A549 (cell line): ENCODE results near the gene GSG1L. TPM values are rescaled to one million over a fixed set of nuclear protein-coding genes. Genes with fewer than 3 reads are reported as not detected.

ENCODE experiments used
- ATAC-seq, 2 experiments: fragments of 200-7000 bp in 1 of 2; fragments of >200 bp in 1 of 2; cut with Nextera tagmentation in 1 of 2; cut with Tn5 transposase in 1 of 2; 3 replicates each; pipeline versions ENCODE4 v1.8.0 to v1.9.1; 2018 to 2020; ENCODE audit warnings: mild to moderate bottlenecking in 1 of 2, moderate library complexity in 1 of 2
- CTCF ChIA-PET: fragments of 300-600 bp; sonication (Branson Sonifier 250); formaldehyde crosslinking; extraction: SDS; loops from one replicate; lab custom pipeline; 2021; ENCODE audit warnings: antibody characterized with exemption, inconsistent platforms; lab: Yijun Ruan, JAX
- POLR2A ChIA-PET: fragments of 350-600 bp; formaldehyde crosslinking; extraction: SDS; loops from one replicate; lab custom pipeline; 2021; ENCODE audit warnings: antibody characterized with exemption, inconsistent platforms; lab: Yijun Ruan, JAX
- DNase-seq, 2 experiments: peaks; one replicate each; pipeline versions ENCODE4 v3.0.0 to v3.0.0-alpha.2; 2011 to 2016; ENCODE audit warnings: low read depth in 1 of 2, low spot score in 1 of 2
- FAIRE-seq: peaks from 2 replicates; lab custom pipeline; 2011; peaks lifted over from hg19 to GRCh38; lab: Jason Lieb, UNC
- H3K27ac ChIP-seq, 2 experiments: fragments of >200 bp; sonication (Bioruptor Twin); formaldehyde crosslinking; 3 replicates each; pipeline ENCODE4 v1.5.1; 2016 to 2017
- H3K4me1 ChIP-seq: fragments of >200 bp; sonication (Bioruptor Twin); formaldehyde crosslinking; 3 replicates; pipeline ENCODE4 v1.6.1; 2016
- H3K4me2 ChIP-seq: fragments of >200 bp; sonication (Bioruptor Twin); formaldehyde crosslinking; 3 replicates; pipeline ENCODE4 v1.6.1; 2016
- H3K4me3 ChIP-seq: fragments of >200 bp; sonication (Bioruptor Twin); formaldehyde crosslinking; 3 replicates; pipeline ENCODE4 v1.5.1; 2016
- H3K9me3 ChIP-seq: fragments of >200 bp; sonication (Bioruptor Twin); formaldehyde crosslinking; 3 replicates; pipeline ENCODE4 v1.6.1; 2016
- CBX8 ChIP-seq: fragments of 200-600 bp; sonication (generic); IDR thresholded peaks from 2 replicates; pipeline ENCODE4 v1.6.1; 2016
- CHD4 ChIP-seq: fragments of 200-600 bp; sonication (generic); IDR thresholded peaks from 2 replicates; pipeline ENCODE4 v1.6.1; 2016; ENCODE audit warnings: antibody characterized with exemption, mild to moderate bottlenecking, borderline replicate concordance
- EHF ChIP-seq: fragments of 250-450 bp; sonication (Bioruptor Pico); IDR thresholded peaks from 2 replicates; pipeline ENCODE4 v1.5.0; 2020; ENCODE audit warnings: mild to moderate bottlenecking
- EHMT2 ChIP-seq: fragments of 200-600 bp; sonication (generic); IDR thresholded peaks from 2 replicates; pipeline ENCODE4 v1.6.1; 2016; ENCODE audit warnings: antibody characterized with exemption, low read depth, mild to moderate bottlenecking, moderate library complexity
- ELK1 ChIP-seq: fragments of 150-350 bp; IDR thresholded peaks from 2 replicates; pipeline ENCODE4 v1.6.1; 2014; ENCODE audit warnings: low read depth, mild to moderate bottlenecking, low read length
- ESRRA ChIP-seq: fragments of 150-350 bp; IDR thresholded peaks from 2 replicates; pipeline ENCODE4 v1.6.1; 2014; ENCODE audit warnings: mild to moderate bottlenecking, low read length, borderline replicate concordance
- HES2 ChIP-seq: fragments of >200 bp; sonication (Bioruptor Twin); formaldehyde crosslinking; IDR thresholded peaks from 2 replicates; pipeline ENCODE4 v1.6.1; 2016
- JUNB ChIP-seq: fragments of >200 bp; sonication (Bioruptor Twin); formaldehyde crosslinking; IDR thresholded peaks from 2 replicates; pipeline ENCODE4 v1.6.1; 2016
- KDM5A ChIP-seq: fragments of 200-600 bp; sonication (generic); IDR thresholded peaks from 2 replicates; pipeline ENCODE4 v1.6.1; 2016; ENCODE audit warnings: antibody characterized with exemption, mild to moderate bottlenecking
- MAX ChIP-seq: IDR thresholded peaks from 2 replicates; pipeline ENCODE4 v1.6.1; 2012
- MAZ ChIP-seq: fragments of 150-350 bp; IDR thresholded peaks from 2 replicates; pipeline ENCODE4 v1.6.1; 2014; ENCODE audit warnings: antibody characterized with exemption, low read depth, low read length, borderline replicate concordance
- NFE2L2 ChIP-seq: fragments of 150-350 bp; conservative IDR thresholded peaks from 2 replicates; pipeline ENCODE4 v1.6.1; 2014; ENCODE audit warnings: low read length
- NPAS2 ChIP-seq: fragments of 250-450 bp; sonication (Bioruptor Pico); IDR thresholded peaks from 2 replicates; pipeline ENCODE4 v1.8.0; 2022; ENCODE audit warnings: mild to moderate bottlenecking, moderate library complexity, borderline replicate concordance
- POLR2A ChIP-seq: IDR thresholded peaks from 2 replicates; pipeline ENCODE4 v1.6.1; 2012; ENCODE audit warnings: mild to moderate bottlenecking, low read length
- RAD21 ChIP-seq, 2 experiments: fragments of >200 bp in 1 of 2; sonication (Bioruptor Twin) in 1 of 2; formaldehyde crosslinking in 1 of 2; IDR thresholded peaks in 1 of 2; conservative IDR thresholded peaks in 1 of 2; 2 replicates in 1 of 2; 3 replicates in 1 of 2; pipeline ENCODE4 v1.6.1; 2012 to 2018; ENCODE audit warnings: inconsistent platforms in 1 of 2
- RARB ChIP-seq: fragments of 250-450 bp; sonication (Bioruptor Pico); IDR thresholded peaks from 2 replicates; pipeline ENCODE4 v1.8.0; 2021; ENCODE audit warnings: mild to moderate bottlenecking, moderate library complexity
- RCOR1 ChIP-seq: fragments of 150-350 bp; IDR thresholded peaks from 2 replicates; pipeline ENCODE4 v1.6.1; 2014; ENCODE audit warnings: antibody characterized with exemption, low read length, low read depth
- RNF2 ChIP-seq: fragments of 200-600 bp; sonication (generic); IDR thresholded peaks from 2 replicates; pipeline ENCODE4 v1.6.1; 2016; ENCODE audit warnings: low read depth, mild to moderate bottlenecking, antibody characterized with exemption, moderate library complexity, borderline replicate concordance
- SMC3 ChIP-seq: fragments of >200 bp; sonication (Bioruptor Twin); formaldehyde crosslinking; IDR thresholded peaks from 3 replicates; pipeline ENCODE4 v1.6.1; 2018; ENCODE audit warnings: inconsistent platforms
- TFCP2L1 ChIP-seq: fragments of 250-450 bp; sonication (Bioruptor Pico); IDR thresholded peaks from 2 replicates; pipeline ENCODE4 v1.5.0; 2021; ENCODE audit warnings: mild to moderate bottlenecking
- TP53 ChIP-seq: fragments of 250-450 bp; sonication (Bioruptor Pico); IDR thresholded peaks from 2 replicates; pipeline ENCODE4 v1.5.0; 2021; ENCODE audit warnings: mild to moderate bottlenecking, moderate library complexity
- USF2 ChIP-seq: fragments of 450-650 bp; IDR thresholded peaks from 2 replicates; pipeline ENCODE4 v1.6.1; 2014; ENCODE audit warnings: antibody characterized with exemption
- ZFP36 ChIP-seq: fragments of 450-650 bp; IDR thresholded peaks from 2 replicates; pipeline ENCODE4 v1.6.1; 2014; ENCODE audit warnings: borderline replicate concordance; ENCODE audit not compliant: partially characterized antibody
- ZNF302 ChIP-seq: fragments of 250-450 bp; sonication (Bioruptor Pico); IDR thresholded peaks from 2 replicates; pipeline ENCODE4 v1.9.0; 2021; ENCODE audit warnings: inconsistent platforms, mild to moderate bottlenecking, moderate library complexity
- ZSCAN20 ChIP-seq: fragments of 250-450 bp; sonication (Bioruptor Pico); IDR thresholded peaks from 2 replicates; pipeline ENCODE4 v1.8.0; 2022; ENCODE audit warnings: mild to moderate bottlenecking, moderate library complexity
- WGBS: methylation state at CpG from one replicate; pipeline ENCODE4 v1.1.6; 2017; ENCODE audit errors: missing lambda C conversion rate; 5-methylcytosine and 5-hydroxymethylcytosine counted together
- polyA plus RNA-seq, 4 experiments: library from polyadenylated mRNA; depleted of rRNA in 3 of 4; stranded (reverse); fragments of >200 nt; fragmentation: RNase III in 1 of 4; extraction: RNeasy Plus Mini Kit Qiagen cat#74134 plus additional on column Dnase treatment in 1 of 4; gene quantifications; 2 replicates in 3 of 4; 3 replicates in 1 of 4; pipeline ENCODE4 v1.2.3, GENCODE V29; 2011 to 2017

GSG1L gene
- polyA plus RNA-seq, 2 of the 4 experiments (the other 2 are of a cell fraction): not detected

- ChIA-PET CTCF (no interaction called here), POLR2A (no interaction called here)
- WGBS: 48% methylated on average over 10 of the region's 10 CpGs
- DNase-seq: no peak
- no peak overlapping the region for H3K4me3 ChIP-seq
- no peak for ATAC-seq
- TF ChIP-seq SMC3: no peak
- no peak for TF ChIP-seq ESRRA
- TF ChIP-seq ZFP36: no peak
- no peak for TF ChIP-seq RAD21 (conservative IDR thresholded peaks at IDR 0.05 in 1 of 2, IDR thresholded peaks at IDR 0.05 in 1 of 2)
- no peak for TF ChIP-seq RCOR1
- no peak for TF ChIP-seq NFE2L2
- no peak for TF ChIP-seq USF2
- no peak for TF ChIP-seq MAZ
- no peak for TF ChIP-seq RNF2
- no peaks in the 10 kb centered on the region for H3K4me1 ChIP-seq
- H3K4me2 ChIP-seq: no peak overlapping the region
- FAIRE-seq: no peak
- H3K9me3 ChIP-seq: no peaks in the 10 kb centered on the region
- no peak overlapping the region for H3K27ac ChIP-seq
These were observed 242.7 kb downstream of the GSG1L start for GRCh38 chr16:27820646-27821345.

GRCh38 chr16:27819881-27820610 lies 243.5 kb downstream of the GSG1L start:
- TF ChIP-seq RCOR1 (no peak), JUNB (no peak), EHMT2 (no peak), POLR2A (no peak), NPAS2 (CRISPR knock-in tag) (no peak), TFCP2L1 (no peak), ZSCAN20 (CRISPR knock-in tag) (no peak), HES2 (no peak), ELK1 (no peak), CHD4 (no peak), RARB (CRISPR knock-in tag) (no peak), ZFP36 (no peak), SMC3 (no peak), MAX (no peak), ZNF302 (CRISPR knock-in tag) (no peak), KDM5A (no peak), TP53 (no peak), CBX8 (no peak), ESRRA (no peak), EHF (CRISPR knock-in tag) (no peak)
- POLR2A ChIA-PET: no interaction called here
- no peak overlapping the region for H3K27ac ChIP-seq
- 48% methylated on average over 20 of the region's 20 CpGs for WGBS
- CTCF ChIA-PET: interaction anchor here (0.7 kb wide), 1 partner anchor 10 kb away, joined by 3 read pairs; no protein-coding TSS in a partner anchor
- FAIRE-seq: no peak
- no peak for ATAC-seq
- DNase-seq: no peak
- H3K4me2 ChIP-seq: no peak overlapping the region
- no peak overlapping the region for H3K4me3 ChIP-seq
- H3K4me1 ChIP-seq: no peaks in the 10 kb centered on the region
- H3K9me3 ChIP-seq: 0 out of 3 replicates have a peak, but pooled peaks cover 4% of the 10 kb centered on the region
